ENCODE results near the gene MAG. TPM values are rescaled to one million over a fixed set of nuclear protein-coding genes. Genes with fewer than 3 reads are reported as not detected.

MAG gene, protein sequence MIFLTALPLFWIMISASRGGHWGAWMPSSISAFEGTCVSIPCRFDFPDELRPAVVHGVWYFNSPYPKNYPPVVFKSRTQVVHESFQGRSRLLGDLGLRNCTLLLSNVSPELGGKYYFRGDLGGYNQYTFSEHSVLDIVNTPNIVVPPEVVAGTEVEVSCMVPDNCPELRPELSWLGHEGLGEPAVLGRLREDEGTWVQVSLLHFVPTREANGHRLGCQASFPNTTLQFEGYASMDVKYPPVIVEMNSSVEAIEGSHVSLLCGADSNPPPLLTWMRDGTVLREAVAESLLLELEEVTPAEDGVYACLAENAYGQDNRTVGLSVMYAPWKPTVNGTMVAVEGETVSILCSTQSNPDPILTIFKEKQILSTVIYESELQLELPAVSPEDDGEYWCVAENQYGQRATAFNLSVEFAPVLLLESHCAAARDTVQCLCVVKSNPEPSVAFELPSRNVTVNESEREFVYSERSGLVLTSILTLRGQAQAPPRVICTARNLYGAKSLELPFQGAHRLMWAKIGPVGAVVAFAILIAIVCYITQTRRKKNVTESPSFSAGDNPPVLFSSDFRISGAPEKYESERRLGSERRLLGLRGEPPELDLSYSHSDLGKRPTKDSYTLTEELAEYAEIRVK
- total RNA-seq (not detected), polyA plus RNA-seq (under 1 TPM in 1 of 3 donors, not detected in 2; 0.08 TPM), total RNA-seq (0 to 0.14 (median 0) reads per million in 6 experiments)

DNA sequence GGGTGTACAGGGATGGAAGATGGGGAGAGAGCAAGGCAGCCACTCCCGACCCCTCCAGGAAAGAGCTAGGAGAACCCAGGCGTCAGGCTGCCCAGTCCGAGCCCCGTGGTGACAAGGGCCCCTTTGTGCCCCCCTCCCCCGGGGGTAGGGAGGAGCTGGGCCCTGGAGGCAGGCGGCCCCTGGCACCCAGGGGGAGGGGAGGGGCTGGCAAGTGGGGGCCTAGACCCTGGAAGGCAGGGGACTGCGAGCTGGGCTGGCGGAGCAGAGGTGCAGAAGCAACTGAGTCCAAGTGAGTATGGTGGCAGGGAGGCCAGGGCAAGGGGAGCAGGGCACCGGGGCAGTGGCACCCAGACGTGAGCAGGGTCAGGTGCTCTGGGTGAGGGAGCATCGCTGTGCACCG lies at the start of gene MAG:
MAG (plus strand) TSS at position 246 of the 400 bp plus-strand sequence. CDS start 3,248 bp downstream, outside the sequence.
- DNase-seq (no peak), ATAC-seq (no peak)
- Mint-ChIP-seq H3K27me3 (peaks cover 0 to 4% (median 0%) of the 10 kb centered on the region in 5 donors), H3K9me3 (no peaks in the 10 kb centered on the region), H3K27ac (peak within 1 kb of the TSS in 2 of 10 donors; percentile 24 to 57), H3K36me3 (no peaks in the 10 kb centered on the region), H3K4me3 (no peak within 1 kb of the TSS), H3K4me1 (peaks cover 6 to 12% (median 8%) of the 10 kb centered on the region in 4 donors)
- POLR2A ChIA-PET, result no interaction called here

GRCh38 chr19:35246466-35247092 lies 45.4 kb upstream of the MAG start:
- Mint-ChIP-seq H3K36me3 (peaks cover 10 to 22% (median 10%) of the 10 kb centered on the region in 3 donors), H3K4me3 (peak overlapping the region in 8 of 10 donors; percentile 63 to 98 (median 94)), H3K4me1 (peaks cover 21 to 43% (median 37%) of the 10 kb centered on the region in 4 donors), H3K27me3 (peaks cover 0 to 2% (median 0%) of the 10 kb centered on the region in 5 donors), H3K27ac (peak overlapping the region in 5 of 10 donors; percentile 2 to 99 (median 67)), H3K9me3 (peaks cover 0 to 15% (median 7%) of the 10 kb centered on the region in 9 donors)
- POLR2A ChIA-PET, result interaction anchor here (1.9 kb wide), 1 partner anchor 40 kb away, joined by 6 read pairs; no protein-coding TSS in a partner anchor
- ATAC-seq, result no peak
- DNase-seq, result no peak

DNA sequence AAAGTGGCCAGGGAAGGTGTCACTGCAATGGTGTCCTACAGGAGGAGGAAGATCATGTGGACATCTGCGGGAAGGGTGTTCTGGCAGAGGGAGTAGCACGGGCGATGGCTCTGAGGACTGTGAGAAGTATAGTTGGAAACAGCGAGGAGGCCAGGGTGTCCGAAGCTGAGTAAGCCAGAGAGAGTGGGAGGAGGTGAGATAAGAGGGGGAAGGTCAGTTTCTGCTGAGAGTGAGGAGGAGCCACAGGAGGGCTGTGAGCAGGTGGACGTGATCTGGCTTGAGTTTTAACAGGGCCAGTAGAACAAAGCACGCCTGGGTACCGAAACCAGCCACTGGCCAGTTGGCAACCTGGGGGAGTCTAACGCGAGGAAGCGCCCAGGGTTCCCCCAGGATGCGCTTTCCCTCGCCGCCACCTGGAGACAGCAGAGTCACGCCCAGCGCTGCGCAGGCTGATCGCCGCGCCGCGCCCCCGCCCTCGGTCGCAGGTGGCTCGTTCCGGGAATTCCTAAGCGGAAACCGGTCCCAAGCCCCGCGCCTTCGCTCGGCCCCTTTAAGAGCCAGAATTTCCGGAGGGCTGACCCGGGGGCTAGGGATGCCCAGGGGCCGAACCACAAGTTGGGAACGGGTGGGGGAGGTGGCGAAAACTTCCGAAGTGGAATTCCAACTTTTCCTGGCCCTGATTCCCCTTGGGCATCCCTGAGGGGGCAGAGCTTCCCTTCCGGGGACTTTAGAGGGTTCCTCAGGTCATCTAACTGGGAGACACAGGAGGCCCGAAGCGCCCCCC lies 44.2 kb upstream of the MAG start:
- DNase-seq, result peak; percentile 32 to 73 (median 55)
- H3K4me1 Mint-ChIP-seq, result peaks cover 23 to 49% (median 42%) of the 10 kb centered on the region in 4 donors
- H3K9me3 Mint-ChIP-seq, result peaks cover 0 to 10% (median 2%) of the 10 kb centered on the region in 9 donors
- H3K36me3 Mint-ChIP-seq, result peaks cover 6 to 31% (median 10%) of the 10 kb centered on the region in 3 donors
- peak overlapping the region; percentile 93 to 98 (median 94) for H3K4me3 Mint-ChIP-seq
- POLR2A ChIA-PET, result interaction anchor here (0.6 to 2.4 kb wide), 7 partner anchors 20 to 105 kb away, joined by 3 to 24 read pairs (median 4); partner anchors contain the start of gene USF2
- peak overlapping the region; percentile 93 to 99 (median 98) for H3K27ac Mint-ChIP-seq
- H3K27me3 Mint-ChIP-seq, result peaks cover 0 to 2% (median 0%) of the 10 kb centered on the region in 5 donors
- ATAC-seq, result peak; percentile 41 to 46

DNA sequence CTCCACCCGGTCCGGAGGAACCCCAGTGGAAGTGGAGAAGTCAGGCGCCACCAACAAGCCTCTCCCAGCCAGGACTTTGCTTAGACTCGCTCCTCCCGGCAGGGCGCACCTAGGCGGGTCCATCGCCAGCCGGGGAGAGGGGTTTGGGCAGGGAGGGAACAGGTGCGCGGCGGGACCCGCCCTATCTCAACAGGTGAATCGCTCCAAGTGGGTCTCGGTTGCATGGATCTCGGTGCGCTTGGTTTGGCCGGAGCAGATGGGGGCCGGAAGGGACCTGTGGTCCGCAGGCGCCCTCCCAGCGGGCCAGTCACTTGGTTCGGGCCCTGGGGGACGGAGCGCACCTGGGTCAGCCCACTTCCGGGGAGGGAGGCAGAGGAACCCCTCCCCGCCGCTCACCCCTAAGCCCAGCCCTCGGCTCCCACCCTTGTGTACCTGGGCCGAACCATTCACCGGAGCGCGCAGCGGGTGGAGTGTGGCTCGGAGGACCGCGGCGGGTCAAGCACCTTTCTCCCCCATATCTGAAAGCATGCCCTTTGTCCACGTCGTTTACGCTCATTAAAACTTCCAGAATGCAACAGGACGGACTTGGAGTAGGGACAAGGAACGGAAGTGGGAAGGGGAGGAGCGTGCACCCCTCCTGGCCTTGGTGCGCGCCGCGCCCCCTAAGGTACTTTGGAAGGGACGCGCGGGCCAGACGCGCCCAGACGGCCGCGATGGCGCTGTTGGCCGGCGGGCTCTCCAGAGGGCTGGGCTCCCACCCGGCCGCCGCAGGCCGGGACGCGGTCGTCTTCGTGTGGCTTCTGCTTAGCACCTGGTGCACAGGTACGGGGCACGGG lies 43.4 kb upstream of the MAG start, which contains the start of gene LSR:
LSR (plus strand) TSS at position 693 of the 836 bp plus-strand sequence; CDS start at position 714, 21 bp downstream.
- ATAC-seq (peak; percentile 85 to 90), DNase-seq (peak; percentile 74 to 94 (median 86))
- peaks cover 25 to 49% (median 45%) of the 10 kb centered on the region in 4 donors for H3K4me1 Mint-ChIP-seq
- H3K9me3 Mint-ChIP-seq, result peaks cover 0 to 10% (median 2%) of the 10 kb centered on the region in 9 donors
- peak within 1 kb of the TSS; percentile 93 to 99 (median 98) for H3K27ac Mint-ChIP-seq
- H3K4me3 Mint-ChIP-seq, result peak within 1 kb of the TSS; percentile 93 to 98 (median 94)
- peaks cover 0 to 2% (median 0%) of the 10 kb centered on the region in 5 donors for H3K27me3 Mint-ChIP-seq
- peaks cover 5 to 38% (median 6%) of the 10 kb centered on the region in 3 donors for H3K36me3 Mint-ChIP-seq
- POLR2A ChIA-PET, result interaction anchor here (0.6 to 2.4 kb wide), 6 partner anchors 19 to 106 kb away, joined by 4 to 24 read pairs (median 5); partner anchors contain the start of gene USF2

DNA sequence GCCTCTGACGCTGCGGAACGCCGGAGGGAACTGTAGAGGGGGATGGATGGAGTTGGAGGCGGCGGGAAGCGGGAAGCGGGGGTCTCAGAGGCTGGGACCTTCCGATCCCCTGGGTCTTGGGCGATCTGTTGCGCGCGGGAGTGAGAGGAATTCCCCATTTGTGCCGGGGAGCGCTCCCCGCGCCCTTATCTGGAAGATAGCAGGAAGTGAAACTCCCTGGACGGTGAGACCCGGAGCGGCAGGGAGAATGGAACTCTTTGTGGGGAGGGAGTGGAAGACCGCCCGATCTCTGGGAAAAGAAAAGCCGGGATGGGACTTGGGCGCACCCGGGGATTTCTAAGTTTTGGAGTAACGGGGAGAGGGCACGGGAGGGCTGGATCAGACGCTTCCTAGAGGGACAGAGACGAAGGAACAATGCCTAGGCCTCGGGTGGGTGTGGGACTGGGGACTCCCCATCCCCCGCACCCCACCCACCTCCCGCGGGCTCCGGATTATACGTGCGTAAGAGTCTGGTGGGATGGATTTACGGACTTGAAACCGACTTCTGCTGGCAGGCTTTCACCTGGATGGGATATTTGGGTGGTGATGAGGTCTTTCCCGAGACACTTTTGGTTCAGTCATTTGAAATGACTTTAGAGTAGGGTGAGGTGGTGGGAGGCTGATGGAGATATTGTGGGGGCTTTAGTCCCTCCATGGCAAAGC lies 42.7 kb upstream of the MAG start:
- ATAC-seq (no peak), DNase-seq (peak in 1 of 10 donors; percentile 17)
- POLR2A ChIA-PET, result interaction anchor here (1.3 to 9.5 kb wide), 5 partner anchors 11 to 38 kb away, joined by 4 to 91 read pairs (median 15); partner anchors contain the start of gene USF2
- Mint-ChIP-seq H3K27me3 (peaks cover 0 to 2% (median 0%) of the 10 kb centered on the region in 5 donors), H3K27ac (peak overlapping the region; percentile 93 to 99 (median 98)), H3K9me3 (peaks cover 0 to 7% (median 0%) of the 10 kb centered on the region in 9 donors), H3K36me3 (peaks cover 0 to 45% (median 4%) of the 10 kb centered on the region in 3 donors), H3K4me3 (peak overlapping the region; percentile 93 to 98 (median 94)), H3K4me1 (peaks cover 24 to 49% (median 45%) of the 10 kb centered on the region in 4 donors)

DNA sequence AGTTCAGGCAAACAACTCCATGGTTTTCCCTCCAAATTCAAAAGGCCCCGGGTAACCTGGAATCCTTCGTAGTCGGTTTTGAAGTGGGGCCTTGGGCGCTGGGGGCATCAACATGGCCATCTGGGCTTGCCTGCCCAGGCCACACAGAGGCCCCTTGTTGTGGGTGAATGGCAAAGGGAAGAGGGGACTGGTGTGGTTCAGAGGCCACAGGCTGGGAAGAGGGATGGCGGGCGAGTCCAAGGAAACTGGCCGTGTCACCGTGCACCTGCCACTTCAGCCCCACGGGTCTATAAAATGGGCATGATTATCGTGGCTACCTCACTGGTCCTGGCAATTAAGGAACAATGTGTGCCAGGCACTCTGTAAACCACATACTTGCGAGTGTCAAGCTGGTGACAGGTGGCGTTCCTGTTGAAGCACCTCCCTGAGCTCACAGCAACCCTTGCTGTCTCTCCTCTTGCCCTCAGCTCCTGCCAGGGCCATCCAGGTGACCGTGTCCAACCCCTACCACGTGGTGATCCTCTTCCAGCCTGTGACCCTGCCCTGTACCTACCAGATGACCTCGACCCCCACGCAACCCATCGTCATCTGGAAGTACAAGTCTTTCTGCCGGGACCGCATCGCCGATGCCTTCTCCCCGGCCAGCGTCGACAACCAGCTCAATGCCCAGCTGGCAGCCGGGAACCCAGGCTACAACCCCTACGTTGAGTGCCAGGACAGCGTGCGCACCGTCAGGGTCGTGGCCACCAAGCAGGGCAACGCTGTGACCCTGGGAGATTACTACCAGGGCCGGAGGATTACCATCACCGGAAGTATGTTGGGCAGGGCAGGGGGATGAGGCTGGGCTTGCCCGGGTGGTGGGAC lies 41.9 kb upstream of the MAG start:
- Mint-ChIP-seq H3K27ac (peak overlapping the region; percentile 89 to 99 (median 98)), H3K4me3 (peak overlapping the region; percentile 93 to 98 (median 94)), H3K36me3 (peaks cover 0 to 53% (median 5%) of the 10 kb centered on the region in 3 donors), H3K27me3 (peaks cover 0 to 2% (median 0%) of the 10 kb centered on the region in 5 donors), H3K9me3 (no peaks in the 10 kb centered on the region), H3K4me1 (peaks cover 28 to 57% (median 47%) of the 10 kb centered on the region in 4 donors)
- ATAC-seq (no peak), DNase-seq (peak in 1 of 10 donors; percentile 16)
- POLR2A ChIA-PET, result interaction anchor here (0.7 to 9.5 kb wide), 9 partner anchors 8 to 203 kb away, joined by 3 to 91 read pairs (median 5); partner anchors contain the start of genes FXYD5 and USF2

DNA sequence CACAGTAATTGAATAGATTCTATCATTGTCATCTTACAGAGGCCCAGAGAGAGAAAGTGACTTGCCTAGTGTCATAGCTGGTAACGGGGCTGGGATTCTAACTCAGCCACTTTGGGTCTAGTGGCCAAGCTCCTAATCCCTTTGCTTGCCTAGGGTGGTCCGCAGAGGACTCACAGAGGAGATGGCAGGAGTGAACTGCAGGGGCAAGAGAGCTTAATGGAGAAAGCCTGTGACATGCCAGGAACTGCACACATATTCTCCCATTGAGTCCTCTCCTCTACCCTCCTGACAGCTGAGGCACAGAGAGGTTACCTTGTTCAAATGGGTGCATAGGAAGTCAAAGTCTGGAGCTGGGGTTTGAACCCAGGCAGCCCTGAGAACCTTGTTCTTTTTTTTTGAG lies 40.5 kb upstream of the MAG start:
- Mint-ChIP-seq H3K9me3 (no peaks in the 10 kb centered on the region), H3K27ac (peak overlapping the region in 7 of 10 donors; percentile 18 to 99 (median 75)), H3K4me3 (peak overlapping the region in 7 of 10 donors; percentile 26 to 97 (median 84)), H3K27me3 (peaks cover 0 to 2% (median 0%) of the 10 kb centered on the region in 5 donors), H3K36me3 (peaks cover 0 to 60% (median 5%) of the 10 kb centered on the region in 3 donors), H3K4me1 (peaks cover 30 to 67% (median 56%) of the 10 kb centered on the region in 4 donors)
- DNase-seq (no peak), ATAC-seq (no peak)
- POLR2A ChIA-PET, result interaction anchor here (0.9 to 9.5 kb wide), 9 partner anchors 9 to 97 kb away, joined by 3 to 91 read pairs (median 5); partner anchors contain the start of genes FXYD5 and USF2

DNA sequence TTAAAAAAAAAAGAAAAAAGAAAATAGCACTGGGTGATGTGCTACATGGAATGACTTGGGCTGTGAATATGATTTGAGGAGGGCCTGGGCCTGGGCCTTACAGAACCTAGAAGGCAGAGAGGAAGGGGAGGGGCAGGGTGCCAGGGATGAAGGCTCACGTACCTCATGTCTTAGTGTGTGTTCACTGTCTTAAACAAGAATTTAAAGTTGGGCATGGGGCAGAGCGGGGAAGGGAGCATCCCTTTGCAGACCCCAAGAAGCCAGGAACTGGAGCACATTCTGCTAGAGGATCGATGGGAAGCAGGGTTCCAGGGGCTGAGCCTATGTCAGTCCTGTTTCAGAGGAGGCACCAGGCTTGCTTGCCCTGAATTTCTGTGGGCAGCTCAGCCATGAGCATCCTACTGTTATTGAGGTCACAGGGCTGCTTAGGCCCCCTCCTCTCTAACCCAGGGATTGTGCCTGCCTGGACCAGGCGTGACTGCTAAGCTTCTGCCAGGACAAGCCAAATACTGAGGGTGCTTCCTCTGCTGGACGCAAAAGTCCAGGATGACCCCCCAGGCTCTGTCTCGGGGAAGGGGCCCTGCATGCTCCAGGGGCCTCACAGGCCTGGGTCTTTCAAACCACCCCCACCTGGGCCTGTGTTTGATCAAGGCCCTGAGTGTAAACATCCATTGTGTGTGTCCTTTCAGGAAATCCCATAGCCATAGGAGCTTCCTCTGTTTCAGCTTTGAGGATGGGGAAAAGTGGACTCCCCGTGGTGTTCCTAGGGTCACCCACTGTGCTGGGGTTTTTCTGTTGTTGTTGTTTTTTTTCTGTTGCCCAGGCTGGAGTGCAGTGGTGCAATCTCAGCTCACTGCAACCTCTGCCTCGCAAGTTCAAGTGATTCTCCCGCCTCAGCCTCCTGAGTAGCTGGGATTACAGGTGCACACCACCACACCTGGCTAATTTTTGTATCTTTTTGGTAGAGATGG lies 38.4 kb upstream of the MAG start:
- POLR2A ChIA-PET, result interaction anchor here (0.8 to 9.5 kb wide), 3 partner anchors 13 to 101 kb away, joined by 4 to 91 read pairs (median 5); partner anchors contain the start of gene USF2
- H3K27ac Mint-ChIP-seq, result peak overlapping the region in 6 of 10 donors; percentile 18 to 67 (median 36)
- H3K9me3 Mint-ChIP-seq, result no peaks in the 10 kb centered on the region
- peaks cover 0 to 60% (median 5%) of the 10 kb centered on the region in 3 donors for H3K36me3 Mint-ChIP-seq
- ATAC-seq (no peak), DNase-seq (peak in 1 of 10 donors; percentile 0)
- peaks cover 37 to 74% (median 64%) of the 10 kb centered on the region in 4 donors for H3K4me1 Mint-ChIP-seq
- peak overlapping the region in 1 of 10 donors; percentile 28 for H3K4me3 Mint-ChIP-seq
- peaks cover 0 to 2% (median 0%) of the 10 kb centered on the region in 5 donors for H3K27me3 Mint-ChIP-seq

Data from naive thymus-derived CD8-positive, alpha-beta T cell (primary cell).